GM12878 (cell line): ENCODE results near the gene NDUFAB1. TPM values are rescaled to one million over a fixed set of nuclear protein-coding genes. Genes with fewer than 3 reads are reported as not detected.

ENCODE experiments used
- ATAC-seq: fragments of 200-7000 bp; cut with Tn5 transposase; 3 replicates; pipeline ENCODE4 v1.9.1; 2020; ENCODE audit warnings: mild to moderate bottlenecking, moderate library complexity
- BruUV-seq: library from RNA; stranded (reverse); fragments of 400-500 nt; replicated peaks from 2 replicates; lab custom pipeline; 2021; lab: Mats Ljungman, UMichigan
- CTCF ChIA-PET: fragments of 300-600 bp; sonication (Branson Sonifier 250); formaldehyde crosslinking; extraction: SDS; loops from one replicate; lab custom pipeline; 2021; ENCODE audit warnings: inconsistent platforms; lab: Yijun Ruan, JAX
- POLR2A ChIA-PET: fragments of 350-600 bp; formaldehyde crosslinking; extraction: SDS; loops from one replicate; lab custom pipeline; 2021; ENCODE audit warnings: inconsistent platforms; lab: Charles Lee
- RAD21 ChIA-PET: fragments of 300-600 bp; sonication (Branson Sonifier 250); formaldehyde crosslinking; loops from one replicate; lab custom pipeline; 2023; ENCODE audit warnings: antibody characterized with exemption; ENCODE audit not compliant: unreplicated experiment; lab: Charles Lee
- SMC1A ChIA-PET: fragments of 300-600 bp; sonication (Branson Sonifier 250); formaldehyde crosslinking; loops from one replicate; lab custom pipeline; 2023; ENCODE audit not compliant: unreplicated experiment, uncharacterized antibody; lab: Charles Lee
- DNase-seq: peaks from one replicate; pipeline ENCODE4 v3.0.0-alpha.2; 2011; ENCODE audit warnings: low read depth, low spot score
- FAIRE-seq: peaks from 3 replicates; lab custom pipeline; 2011; peaks lifted over from hg19 to GRCh38; lab: Jason Lieb, UNC
- H2AFZ ChIP-seq: 2 replicates; pipeline ENCODE4 v1.6.0; 2011; ENCODE audit warnings: low read depth, low read length, control low read depth; ENCODE audit not compliant: control insufficient read depth
- H3K27ac ChIP-seq: 2 replicates; pipeline ENCODE4 v1.5.1; 2011; ENCODE audit warnings: control low read depth; ENCODE audit not compliant: control insufficient read depth, insufficient read depth
- H3K27me3 ChIP-seq, 2 experiments: replicated peaks in 1 of 2; 2 replicates each; pipeline versions ENCODE4 v1.6.0 to v1.6.1; 2011; ENCODE audit warnings: low read length in 1 of 2; ENCODE audit not compliant: control insufficient read depth in 2 of 2, insufficient read depth in 2 of 2
- H3K36me3 ChIP-seq, 2 experiments: 2 replicates each; pipeline ENCODE4 v1.5.1; 2011; ENCODE audit warnings: low read length in 1 of 2; ENCODE audit not compliant: control insufficient read depth in 2 of 2, insufficient read depth in 2 of 2
- H3K4me1 ChIP-seq: 2 replicates; pipeline ENCODE4 v1.6.1; 2011; ENCODE audit warnings: mild to moderate bottlenecking, low read length, moderate library complexity, mixed read lengths; ENCODE audit not compliant: control insufficient read depth, insufficient read depth
- H3K4me2 ChIP-seq: 2 replicates; pipeline ENCODE4 v1.6.0; 2011; ENCODE audit warnings: control low read depth; ENCODE audit not compliant: control insufficient read depth, insufficient read depth
- H3K4me3 ChIP-seq: fragments of 200-600 bp; sonication (generic); 2 replicates; pipeline ENCODE4 v1.5.1; 2016
- H3K79me2 ChIP-seq: 2 replicates; pipeline ENCODE4 v1.6.0; 2011; ENCODE audit warnings: low read length; ENCODE audit not compliant: control insufficient read depth, insufficient read depth
- H3K9ac ChIP-seq: 2 replicates; pipeline ENCODE4 v1.8.0; 2011; ENCODE audit warnings: low read length, control low read depth, mixed read lengths; ENCODE audit not compliant: control insufficient read depth, insufficient read depth
- H3K9me3 ChIP-seq: replicated peaks from 3 replicates; pipeline ENCODE4 v1.5.1; 2011; ENCODE audit warnings: mild to moderate bottlenecking, low read length; ENCODE audit not compliant: control insufficient read depth, insufficient read depth
- H4K20me1 ChIP-seq: 2 replicates; pipeline ENCODE4 v1.6.0; 2011; ENCODE audit not compliant: control insufficient read depth, insufficient read depth
- ATF7 ChIP-seq: fragments of 450-650 bp; IDR thresholded peaks from 2 replicates; pipeline ENCODE4 v1.6.1; 2016; ENCODE audit warnings: low read depth, mild to moderate bottlenecking
- E4F1 ChIP-seq: fragments of 450-650 bp; IDR thresholded peaks from 2 replicates; pipeline ENCODE4 v1.6.1; 2018; ENCODE audit warnings: borderline replicate concordance, mild to moderate bottlenecking; ENCODE audit not compliant: partially characterized antibody
- KLF5 ChIP-seq: fragments of 450-650 bp; IDR thresholded peaks from 2 replicates; pipeline ENCODE4 v1.6.1; 2014; ENCODE audit warnings: mild to moderate bottlenecking; ENCODE audit not compliant: partially characterized antibody
- MAX ChIP-seq: IDR thresholded peaks from 2 replicates; pipeline ENCODE4 v1.6.1; 2012; ENCODE audit warnings: low read depth, low read length, improper control_type of control experiment
- MYC ChIP-seq: IDR thresholded peaks from 2 replicates; pipeline ENCODE4 v1.6.1; 2011; ENCODE audit warnings: mild to moderate bottlenecking, low read length, moderate library complexity, inconsistent platforms; ENCODE audit not compliant: insufficient read depth, insufficient replicate concordance, insufficient read length, severe bottlenecking
- PAX5 ChIP-seq: IDR thresholded peaks from 2 replicates; pipeline ENCODE4 v1.6.1; 2011; ENCODE audit warnings: low read depth, low read length, borderline replicate concordance
- PAX8 ChIP-seq: fragments of 450-650 bp; IDR thresholded peaks from 2 replicates; pipeline ENCODE4 v1.6.1; 2017; ENCODE audit warnings: mild to moderate bottlenecking, moderate library complexity
- PBX3 ChIP-seq: IDR thresholded peaks from 2 replicates; pipeline ENCODE4 v1.6.1; 2011; ENCODE audit warnings: mild to moderate bottlenecking, low read depth, low read length, moderate library complexity; ENCODE audit not compliant: insufficient replicate concordance
- PRDM15 ChIP-seq: fragments of 450-650 bp; formaldehyde crosslinking; IDR thresholded peaks from 2 replicates; pipeline ENCODE4 v1.4.0; 2020; ENCODE audit warnings: mild to moderate bottlenecking, moderate library complexity
- TCF7 ChIP-seq: IDR thresholded peaks from 2 replicates; pipeline ENCODE4 v1.6.1; 2014; ENCODE audit warnings: antibody characterized with exemption, borderline replicate concordance
- ZNF217 ChIP-seq: fragments of 450-650 bp; IDR thresholded peaks from 2 replicates; pipeline ENCODE4 v1.6.1; 2017; ENCODE audit warnings: antibody characterized with exemption, mild to moderate bottlenecking
- WGBS: methylation state at CpG from one replicate; pipeline ENCODE4 v1.1.6; 2016; ENCODE audit warnings: low lambda C conversion rate; ENCODE audit not compliant: insufficient replicate concordance, insufficient coverage; ENCODE audit errors: missing lambda C conversion rate; 5-methylcytosine and 5-hydroxymethylcytosine counted together
- in situ Hi-C: fragments of 300-500 bp; cut with MboI; formaldehyde crosslinking; loops from 9 replicates; pipeline ENCODE4 v1.14.3; 2018; ENCODE audit warnings: mixed read lengths
- intact Hi-C: fragments of 100-400 bp; cut with micrococcal nuclease; formaldehyde crosslinking; loops from one replicate; pipeline ENCODE4 v1.14.2; 2022; ENCODE audit not compliant: unreplicated experiment
- polyA plus RNA-seq, 11 experiments: library from polyadenylated mRNA; depleted of rRNA in 4 of 11; unstranded in 6 of 11; stranded (reverse) in 5 of 11; fragments of >200 nt; fragmentation: Nextera tagmentation in 4 of 11; fragmentation: Illumina TruSeq in 1 of 11; extraction: Ambion mirVana in 4 of 11; extraction: Trizol in 1 of 11; gene quantifications; 1 replicate in 1 of 11; 2 replicates in 10 of 11; pipeline versions ENCODE4 v1.2.1 to v1.2.3, GENCODE V29; 2011 to 2016; ENCODE audit warnings: inconsistent platforms in 2 of 11, missing spikeins in 2 of 11, low read depth in 1 of 11
- total RNA-seq, 4 experiments: library from RNA; depleted of rRNA in 3 of 4; stranded (reverse); fragments of >200 nt in 3 of 4; fragmentation: Illumina TruSeq in 1 of 4; extraction: Trizol in 1 of 4; gene quantifications; 2 replicates each; pipeline versions ENCODE4 v1.2.1 to v1.2.3, GENCODE V29; 2013 to 2021

The NDUFAB1 gene
- total and polyA plus RNA-seq, 10 of the 15 experiments (the other 5 are each of a cell fraction or from before 2014, with no cell fraction given) = 79.9 to 584 (median 231) TPM

GRCh38 chr16:23566724-23567123 is 29.4 kb downstream of the NDUFAB1 start:
- Histone ChIP-seq H3K9me3 (no peaks in the 10 kb centered on the region), H3K27ac (no peak overlapping the region), H3K9ac (no peak overlapping the region), H3K4me3 (no peak overlapping the region), H3K4me2 (no peak overlapping the region), H3K79me2 (no peaks in the 10 kb centered on the region), H3K4me1 (peaks cover 14% of the 10 kb centered on the region), H3K36me3 (peaks cover 8 to 39% of the 10 kb centered on the region in 2 experiments), H2AFZ (no peak overlapping the region), H3K27me3 (no peaks in the 10 kb centered on the region), H4K20me1 (no peaks in the 10 kb centered on the region)
- ChIA-PET CTCF (no interaction called here), POLR2A (no interaction called here), SMC1A (no interaction called here), RAD21 (no interaction called here)
- intact Hi-C loops (no loop called here), in situ Hi-C loops (no loop called here)
- 99% methylated on average over 8 of the region's 8 CpGs for WGBS
- TF ChIP-seq PAX5 (no peak), PAX8 (no peak), ATF7 (no peak), PBX3 (no peak), MYC (no peak), E4F1 (no peak), ZNF217 (no peak), MAX (no peak), TCF7 (no peak), PRDM15 (CRISPR knock-in tag) (no peak), KLF5 (no peak)
- FAIRE-seq (no peak), ATAC-seq (no peak), DNase-seq (no peak)
- BruUV-seq = no TSS peak
